ENCODE data around the gene ZNF597. TPM values are rescaled to one million over a fixed set of nuclear protein-coding genes. Genes with fewer than 3 reads are reported as not detected.

The ZNF597 gene
- total RNA-seq, 1 experiment from 2014 or later, result 2.7 TPM

DNA sequence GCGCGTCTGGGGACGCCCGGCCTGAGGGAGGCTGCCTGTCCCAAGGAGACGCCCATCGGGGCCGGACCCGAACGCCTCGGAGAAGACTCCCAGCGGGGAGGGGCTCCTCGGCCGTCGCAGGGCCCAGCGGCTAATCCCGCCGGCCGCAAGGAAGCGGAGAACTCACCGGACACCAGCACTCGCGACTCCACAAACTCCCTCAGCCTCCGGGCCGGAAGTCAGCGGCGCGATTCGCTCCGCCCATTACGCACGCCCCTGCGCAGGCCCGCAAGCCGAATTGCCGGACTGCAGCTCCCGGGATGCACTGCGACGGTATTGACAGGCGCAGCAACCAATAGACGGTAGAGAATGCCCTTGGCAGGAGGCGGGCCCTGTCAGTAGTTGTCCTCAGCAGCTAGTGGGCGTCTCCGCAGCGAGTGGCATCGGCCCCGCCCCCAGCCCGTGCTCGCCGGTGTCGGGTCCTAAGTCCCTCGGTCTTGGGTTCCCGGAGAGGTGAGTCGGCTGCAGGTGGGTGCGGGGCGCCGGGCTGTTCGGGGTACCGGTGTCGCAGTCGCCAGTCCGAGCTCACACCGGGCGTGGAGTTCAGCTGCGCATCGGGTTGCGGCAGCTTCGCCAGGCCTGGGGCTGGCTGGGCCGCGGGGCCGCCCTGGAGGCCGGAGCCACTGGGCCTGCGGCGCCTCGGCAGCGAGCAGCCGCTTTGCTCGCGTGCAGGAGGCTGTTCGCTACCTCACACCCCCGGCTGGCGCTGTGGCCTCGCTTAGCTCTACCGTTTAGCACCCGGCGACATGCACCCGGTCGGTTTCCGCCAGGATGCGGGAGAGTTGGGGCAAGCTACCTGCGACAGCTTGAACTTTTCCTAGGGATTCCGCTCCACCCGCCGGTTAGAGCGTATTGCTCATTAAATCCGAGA lies 42.3 kb downstream of the ZNF597 start, which contains the start of the genes ZNF174 and ZSCAN32:
ZNF174 (plus strand) TSS at position 437 of the 910 bp plus-strand sequence. CDS start 790 bp downstream, outside the sequence.
ZSCAN32 (minus strand) TSS at position 226 of the 910 bp plus-strand sequence. CDS start 3,447 bp downstream, outside the sequence.
- Histone ChIP-seq H3K4me1 (ENCODE audit: control insufficient read depth, insufficient read depth, low read length) (0 out of 2 replicates have a peak, but pooled peaks cover 3% of the 10 kb centered on the region), H3K36me3 (ENCODE audit: control insufficient read depth, insufficient read depth, low read length) (peaks cover 6% of the 10 kb centered on the region; the same call in 1 of the 2 replicates), H3K4me3 (ENCODE audit: low read depth in 2 of 2, low read length in 2 of 2) (peak within 1 kb of the TSS; percentile 82 to 89), H3K27me3 (ENCODE audit: control insufficient read depth, insufficient read depth, low read length) (no peaks in the 10 kb centered on the region), H3K27ac (ENCODE audit: low read length) (peak within 1 kb of the TSS; percentile 91), H3K9me3 (ENCODE audit: control insufficient read depth, insufficient read depth, low read depth, low read length) (peaks cover 49% of the 10 kb centered on the region)
- ChIA-PET POLR2A (interaction anchor here (0.6 kb wide), 2 partner anchors 118 to 941 kb away, joined by 3 to 20 read pairs; partner anchors contain the start of gene TEDC2), CTCF (no interaction called here)
- intact Hi-C loops (cut with micrococcal nuclease; ENCODE audit: unreplicated experiment) (no loop called here), in situ Hi-C loops (cut with HindIII; ENCODE audit: low pct_unique_long_range_greater_than_20kb, low sequenced_read_pairs) (no loop called here)
- ATAC-seq (peak; percentile 99), DNase-seq (ENCODE audit: low read depth, low spot score) (peak; percentile 99)
- peak; percentile 64; the same call in 1 of the 2 replicates for TF ChIP-seq SIN3A (IDR thresholded peaks at IDR 0.05; ENCODE audit: borderline replicate concordance, insufficient read depth, low read depth, low read length)
- TF ChIP-seq, protein P1, sequence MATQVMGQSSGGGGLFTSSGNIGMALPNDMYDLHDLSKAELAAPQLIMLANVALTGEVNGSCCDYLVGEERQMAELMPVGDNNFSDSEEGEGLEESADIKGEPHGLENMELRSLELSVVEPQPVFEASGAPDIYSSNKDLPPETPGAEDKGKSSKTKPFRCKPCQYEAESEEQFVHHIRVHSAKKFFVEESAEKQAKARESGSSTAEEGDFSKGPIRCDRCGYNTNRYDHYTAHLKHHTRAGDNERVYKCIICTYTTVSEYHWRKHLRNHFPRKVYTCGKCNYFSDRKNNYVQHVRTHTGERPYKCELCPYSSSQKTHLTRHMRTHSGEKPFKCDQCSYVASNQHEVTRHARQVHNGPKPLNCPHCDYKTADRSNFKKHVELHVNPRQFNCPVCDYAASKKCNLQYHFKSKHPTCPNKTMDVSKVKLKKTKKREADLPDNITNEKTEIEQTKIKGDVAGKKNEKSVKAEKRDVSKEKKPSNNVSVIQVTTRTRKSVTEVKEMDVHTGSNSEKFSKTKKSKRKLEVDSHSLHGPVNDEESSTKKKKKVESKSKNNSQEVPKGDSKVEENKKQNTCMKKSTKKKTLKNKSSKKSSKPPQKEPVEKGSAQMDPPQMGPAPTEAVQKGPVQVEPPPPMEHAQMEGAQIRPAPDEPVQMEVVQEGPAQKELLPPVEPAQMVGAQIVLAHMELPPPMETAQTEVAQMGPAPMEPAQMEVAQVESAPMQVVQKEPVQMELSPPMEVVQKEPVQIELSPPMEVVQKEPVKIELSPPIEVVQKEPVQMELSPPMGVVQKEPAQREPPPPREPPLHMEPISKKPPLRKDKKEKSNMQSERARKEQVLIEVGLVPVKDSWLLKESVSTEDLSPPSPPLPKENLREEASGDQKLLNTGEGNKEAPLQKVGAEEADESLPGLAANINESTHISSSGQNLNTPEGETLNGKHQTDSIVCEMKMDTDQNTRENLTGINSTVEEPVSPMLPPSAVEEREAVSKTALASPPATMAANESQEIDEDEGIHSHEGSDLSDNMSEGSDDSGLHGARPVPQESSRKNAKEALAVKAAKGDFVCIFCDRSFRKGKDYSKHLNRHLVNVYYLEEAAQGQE (IDR thresholded peaks at IDR 0.05; ENCODE audit: insufficient read depth in 1 of 2, low read depth in 2 of 2, low read length in 1 of 2), result no peak
- peak; percentile 86 for TF ChIP-seq POLR2AphosphoS5 (IDR thresholded peaks at IDR 0.05; ENCODE audit: low read depth, low read length)
- TF ChIP-seq, protein P2, sequence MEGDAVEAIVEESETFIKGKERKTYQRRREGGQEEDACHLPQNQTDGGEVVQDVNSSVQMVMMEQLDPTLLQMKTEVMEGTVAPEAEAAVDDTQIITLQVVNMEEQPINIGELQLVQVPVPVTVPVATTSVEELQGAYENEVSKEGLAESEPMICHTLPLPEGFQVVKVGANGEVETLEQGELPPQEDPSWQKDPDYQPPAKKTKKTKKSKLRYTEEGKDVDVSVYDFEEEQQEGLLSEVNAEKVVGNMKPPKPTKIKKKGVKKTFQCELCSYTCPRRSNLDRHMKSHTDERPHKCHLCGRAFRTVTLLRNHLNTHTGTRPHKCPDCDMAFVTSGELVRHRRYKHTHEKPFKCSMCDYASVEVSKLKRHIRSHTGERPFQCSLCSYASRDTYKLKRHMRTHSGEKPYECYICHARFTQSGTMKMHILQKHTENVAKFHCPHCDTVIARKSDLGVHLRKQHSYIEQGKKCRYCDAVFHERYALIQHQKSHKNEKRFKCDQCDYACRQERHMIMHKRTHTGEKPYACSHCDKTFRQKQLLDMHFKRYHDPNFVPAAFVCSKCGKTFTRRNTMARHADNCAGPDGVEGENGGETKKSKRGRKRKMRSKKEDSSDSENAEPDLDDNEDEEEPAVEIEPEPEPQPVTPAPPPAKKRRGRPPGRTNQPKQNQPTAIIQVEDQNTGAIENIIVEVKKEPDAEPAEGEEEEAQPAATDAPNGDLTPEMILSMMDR (IDR thresholded peaks at IDR 0.05), result no peak
- 0 out of 2 replicates have a peak, but pooled peaks have one; percentile 39 for TF ChIP-seq TCF7L2 (IDR thresholded peaks at IDR 0.05; ENCODE audit: low read depth, low read length)
- BruUV-seq (replicated peaks), result no TSS peak

DNA sequence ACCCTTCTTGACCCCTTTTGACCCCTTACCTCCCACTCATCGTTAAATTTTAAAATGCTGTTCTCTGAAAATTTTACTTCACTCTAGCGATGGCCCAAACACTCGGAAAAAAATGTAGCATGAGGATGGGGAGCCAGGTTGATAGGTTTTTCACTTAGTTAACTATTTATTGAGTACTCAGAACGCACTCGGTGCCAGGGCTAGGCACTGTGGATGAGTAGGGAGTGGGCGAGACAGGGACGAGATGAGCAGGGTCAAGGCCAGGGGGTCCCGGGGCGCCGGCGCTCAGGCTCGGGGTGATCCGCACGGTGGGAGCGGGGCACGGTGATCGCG lies 42.9 kb downstream of the ZNF597 start:
- BruUV-seq (replicated peaks), result TSS peak; percentile 76
- peaks cover 43% of the 10 kb centered on the region for H3K9me3 ChIP-seq (ENCODE audit: control insufficient read depth, insufficient read depth, low read depth, low read length)
- in situ Hi-C loops (cut with HindIII; ENCODE audit: low pct_unique_long_range_greater_than_20kb, low sequenced_read_pairs) (no loop called here), intact Hi-C loops (cut with micrococcal nuclease; ENCODE audit: unreplicated experiment) (no loop called here)
- H3K4me3 ChIP-seq (ENCODE audit: low read depth in 2 of 2, low read length in 2 of 2), result peak overlapping the region; percentile 82 to 89
- TF ChIP-seq TCF7L2 (IDR thresholded peaks at IDR 0.05; ENCODE audit: low read depth, low read length) (no peak), POLR2AphosphoS5 (IDR thresholded peaks at IDR 0.05; ENCODE audit: low read depth, low read length) (no peak), SIN3A (IDR thresholded peaks at IDR 0.05; ENCODE audit: borderline replicate concordance, insufficient read depth, low read depth, low read length) (no peak)
- TF ChIP-seq, protein P1 (IDR thresholded peaks at IDR 0.05; ENCODE audit: insufficient read depth in 1 of 2, low read depth in 2 of 2, low read length in 1 of 2), result no peak
- TF ChIP-seq, protein P2 (IDR thresholded peaks at IDR 0.05), result no peak
- DNase-seq (ENCODE audit: low read depth, low spot score) (no peak), ATAC-seq (no peak)
- H3K4me1 ChIP-seq (ENCODE audit: control insufficient read depth, insufficient read depth, low read length), result 0 out of 2 replicates have a peak, but pooled peaks cover 3% of the 10 kb centered on the region
- H3K27ac ChIP-seq (ENCODE audit: low read length), result peak overlapping the region; percentile 91
- POLR2A ChIA-PET, result no interaction called here
- H3K27me3 ChIP-seq (ENCODE audit: control insufficient read depth, insufficient read depth, low read length), result no peaks in the 10 kb centered on the region
- H3K36me3 ChIP-seq (ENCODE audit: control insufficient read depth, insufficient read depth, low read length), result peaks cover 6% of the 10 kb centered on the region; the same call in 1 of the 2 replicates
- CTCF ChIA-PET, result no interaction called here

Data from Panc1 (cell line).